ENCODE data around the gene COLEC11.
"Not testable (repeated sequence)": the region's sequence is repeated elsewhere in the genome, so short reads cannot be mapped to it uniquely, and the experiment has no call there.

Gene COLEC11

GRCh38 chr2:3604991-3605961, 10.4 kb downstream of the COLEC11 start:
- TF ChIP-seq POLR2A (IDR thresholded peaks at IDR 0.05; ENCODE audit: low read depth, low read length): no peak
- FAIRE-seq (no peak), DNase-seq (ENCODE audit: insufficient read length, low spot score) (no peak)

- TF ChIP-seq POLR2A (IDR thresholded peaks at IDR 0.05; ENCODE audit: low read depth, low read length): no peak
- DNase-seq (ENCODE audit: insufficient read length, low spot score): no peak
- no peak for FAIRE-seq
Observed at GRCh38 chr2:3606028-3606369, 11.1 kb downstream of the COLEC11 start.

GRCh38 chr2:3606370-3607201, 11.7 kb downstream of the COLEC11 start:
- no peak for DNase-seq (ENCODE audit: insufficient read length, low spot score)
- no peak for TF ChIP-seq POLR2A (IDR thresholded peaks at IDR 0.05; ENCODE audit: low read depth, low read length)
- FAIRE-seq: no peak

- DNase-seq (ENCODE audit: insufficient read length, low spot score): no peak
- no peak for TF ChIP-seq POLR2A (IDR thresholded peaks at IDR 0.05; ENCODE audit: low read depth, low read length)
- FAIRE-seq: no peak
Observed at GRCh38 chr2:3608373-3609278, 13.7 kb downstream of the COLEC11 start.

GRCh38 chr2:3609279-3609673, 14.4 kb downstream of the COLEC11 start:
- not testable (repeated sequence) for DNase-seq (ENCODE audit: insufficient read length, low spot score); FAIRE-seq

GRCh38 chr2:3610415-3610814, 15.5 kb downstream of the COLEC11 start:
- DNase-seq (ENCODE audit: insufficient read length, low spot score) (no peak), FAIRE-seq (no peak)
- TF ChIP-seq POLR2A (IDR thresholded peaks at IDR 0.05; ENCODE audit: low read depth, low read length): no peak

- DNase-seq (ENCODE audit: insufficient read length, low spot score) (no peak), FAIRE-seq (no peak)
- TF ChIP-seq POLR2A (IDR thresholded peaks at IDR 0.05; ENCODE audit: low read depth, low read length): no peak
Observed at GRCh38 chr2:3610881-3611505, 16.1 kb downstream of the COLEC11 start.

- no peak for FAIRE-seq
Observed at GRCh38 chr2:3611589-3611988, 16.7 kb downstream of the COLEC11 start.

GRCh38 chr2:3612639-3613523, 18.0 kb downstream of the COLEC11 start:
- DNase-seq (ENCODE audit: insufficient read length, low spot score) (no peak), FAIRE-seq (no peak)
- no peak for TF ChIP-seq POLR2A (IDR thresholded peaks at IDR 0.05; ENCODE audit: low read depth, low read length)

More at GRCh38 chr2:3611589-3611988, 16.7 kb downstream of the COLEC11 start:
- DNase-seq (ENCODE audit: insufficient read length, low spot score): no peak
- TF ChIP-seq POLR2A (IDR thresholded peaks at IDR 0.05; ENCODE audit: low read depth, low read length): no peak

- DNase-seq (ENCODE audit: insufficient read length, low spot score) (no peak), FAIRE-seq (no peak)
- TF ChIP-seq POLR2A (IDR thresholded peaks at IDR 0.05; ENCODE audit: low read depth, low read length): no peak
Observed at GRCh38 chr2:3613524-3613905, 18.6 kb downstream of the COLEC11 start.

- DNase-seq (ENCODE audit: insufficient read length, low spot score); FAIRE-seq: not testable (repeated sequence)
Observed at GRCh38 chr2:3614743-3615142, 19.8 kb downstream of the COLEC11 start.

GRCh38 chr2:3615541-3616200, 20.8 kb downstream of the COLEC11 start:
- not testable (repeated sequence) for FAIRE-seq; DNase-seq (ENCODE audit: insufficient read length, low spot score)

- FAIRE-seq; DNase-seq (ENCODE audit: insufficient read length, low spot score): not testable (repeated sequence)
Observed at GRCh38 chr2:3616435-3617197, 21.7 kb downstream of the COLEC11 start.
